ENCODE measurements around the gene WDR44.

DNA sequence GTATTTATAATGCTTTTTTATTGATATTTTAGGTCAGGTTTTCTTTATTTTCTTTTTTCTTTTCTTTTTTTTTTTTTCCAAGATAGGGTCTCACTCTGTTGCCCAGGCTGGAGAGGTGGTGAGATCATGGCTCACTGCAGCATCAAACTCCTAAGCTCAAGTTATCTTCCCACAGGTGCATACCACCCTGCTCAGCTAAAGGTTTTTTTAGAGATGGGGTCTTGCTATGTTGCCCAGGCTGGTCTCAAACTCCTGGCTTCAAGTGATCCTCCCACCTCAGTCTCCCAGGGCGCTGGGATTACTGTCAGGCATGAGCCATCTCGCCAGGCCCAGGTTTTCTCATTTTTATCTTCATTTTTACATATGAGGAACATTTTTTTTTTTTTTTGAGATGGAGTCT is 3.3 kb downstream of the WDR44 start:
- TF ChIP-seq, protein P1, sequence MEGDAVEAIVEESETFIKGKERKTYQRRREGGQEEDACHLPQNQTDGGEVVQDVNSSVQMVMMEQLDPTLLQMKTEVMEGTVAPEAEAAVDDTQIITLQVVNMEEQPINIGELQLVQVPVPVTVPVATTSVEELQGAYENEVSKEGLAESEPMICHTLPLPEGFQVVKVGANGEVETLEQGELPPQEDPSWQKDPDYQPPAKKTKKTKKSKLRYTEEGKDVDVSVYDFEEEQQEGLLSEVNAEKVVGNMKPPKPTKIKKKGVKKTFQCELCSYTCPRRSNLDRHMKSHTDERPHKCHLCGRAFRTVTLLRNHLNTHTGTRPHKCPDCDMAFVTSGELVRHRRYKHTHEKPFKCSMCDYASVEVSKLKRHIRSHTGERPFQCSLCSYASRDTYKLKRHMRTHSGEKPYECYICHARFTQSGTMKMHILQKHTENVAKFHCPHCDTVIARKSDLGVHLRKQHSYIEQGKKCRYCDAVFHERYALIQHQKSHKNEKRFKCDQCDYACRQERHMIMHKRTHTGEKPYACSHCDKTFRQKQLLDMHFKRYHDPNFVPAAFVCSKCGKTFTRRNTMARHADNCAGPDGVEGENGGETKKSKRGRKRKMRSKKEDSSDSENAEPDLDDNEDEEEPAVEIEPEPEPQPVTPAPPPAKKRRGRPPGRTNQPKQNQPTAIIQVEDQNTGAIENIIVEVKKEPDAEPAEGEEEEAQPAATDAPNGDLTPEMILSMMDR (IDR thresholded peaks at IDR 0.05) = no peak
- TF ChIP-seq POLR2A (IDR thresholded peaks at IDR 0.05) = no peak

All from adrenal gland (tissue), 5 donors.